GM12801 (cell line): ENCODE data around the gene DUSP22.

Experiments
- CTCF ChIP-seq: IDR thresholded peaks from one replicate; pipeline ENCODE4 v1.5.1; 2011; ENCODE audit warnings: control low read depth; ENCODE audit not compliant: insufficient read length; ENCODE audit errors: extremely low read depth

DUSP22 gene

DNA sequence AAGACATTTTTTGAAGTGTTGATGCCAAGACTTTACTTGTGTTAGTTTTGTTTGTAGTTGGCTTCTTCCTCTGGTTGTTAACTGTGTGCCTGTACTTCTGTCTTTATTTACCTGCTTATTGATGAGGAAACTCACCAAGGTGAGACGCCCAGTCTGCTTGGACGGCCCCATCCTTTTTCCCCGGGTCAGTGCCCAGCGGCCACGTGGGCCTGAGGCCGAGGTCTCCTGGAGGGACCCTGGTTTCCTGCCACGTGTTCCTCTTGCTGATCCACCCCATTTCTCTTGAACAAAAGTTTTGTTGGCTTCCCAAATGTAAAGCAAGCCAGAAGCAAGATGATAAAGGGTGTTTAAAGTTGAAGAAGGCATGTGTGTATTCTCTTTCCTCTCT is 24.8 kb downstream of the DUSP22 start:
- no peak for TF ChIP-seq CTCF

GRCh38 chr6:317448-318144 is 25.3 kb downstream of the DUSP22 start:
- TF ChIP-seq CTCF: no peak

GRCh38 chr6:318243-318890 is 26.1 kb downstream of the DUSP22 start:
- TF ChIP-seq CTCF: no peak

DNA sequence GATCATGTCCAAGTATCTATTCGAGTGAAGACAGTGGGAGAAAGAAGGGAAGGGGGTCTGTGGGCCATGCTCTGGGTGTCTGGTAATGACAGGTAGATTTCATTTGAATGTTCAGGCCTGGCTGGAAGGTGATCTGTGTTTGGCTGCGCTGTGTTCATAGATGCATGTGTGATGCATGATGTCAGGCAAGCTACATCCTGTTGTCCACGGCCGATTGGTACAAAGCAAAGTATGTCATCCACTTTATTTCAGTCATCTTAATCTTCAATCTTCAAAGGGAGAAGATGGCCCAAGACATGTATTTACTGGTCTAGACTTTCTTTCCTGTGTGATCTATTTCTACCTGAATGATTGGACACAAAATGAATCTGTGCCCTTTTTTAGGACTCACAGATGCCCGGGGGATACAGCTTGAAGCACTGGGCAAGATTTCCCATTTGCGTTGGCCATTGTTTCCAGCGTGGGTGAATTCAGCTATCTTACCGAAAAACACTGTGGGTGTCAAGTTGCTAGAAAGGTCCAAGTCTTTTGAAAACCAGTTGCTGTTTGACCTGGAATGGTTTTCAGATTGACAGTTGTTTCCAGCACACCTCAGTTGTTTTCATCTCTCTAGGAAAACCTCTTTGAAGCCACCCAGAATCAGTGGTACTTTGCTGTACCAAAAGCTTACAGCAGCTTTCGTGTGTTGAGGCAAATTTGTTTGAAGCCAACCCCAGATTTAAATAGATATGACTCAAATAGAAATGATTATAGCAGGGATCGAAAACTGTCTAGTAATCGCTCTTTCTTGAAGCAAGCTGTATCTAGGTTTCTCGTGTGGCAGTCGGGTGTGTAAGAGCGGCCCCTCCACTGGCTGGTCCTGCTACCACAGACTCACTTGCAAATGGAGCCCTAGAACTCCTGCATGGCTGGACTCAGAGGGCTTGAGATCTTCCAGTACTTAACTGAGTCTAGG is 27.2 kb downstream of the DUSP22 start:
- no peak for TF ChIP-seq CTCF

- no peak for TF ChIP-seq CTCF
These were observed 28.3 kb downstream of the DUSP22 start for GRCh38 chr6:320351-321157.

- TF ChIP-seq CTCF: no peak
These were observed 28.8 kb downstream of the DUSP22 start for GRCh38 chr6:321158-321438.
